ENCODE results near the gene HOMER2. TPM values are rescaled to one million over a fixed set of nuclear protein-coding genes. Genes with fewer than 3 reads are reported as not detected.

The HOMER2 gene
- total RNA-seq, 3 donors from 2014 or later: 6.1 to 295 (median 77.7) TPM

- Histone ChIP-seq H3K27me3 (no peaks in the 10 kb centered on the region), H3K4me3 (no peak overlapping the region), H3K36me3 (no peaks in the 10 kb centered on the region), H3K4me1 (no peaks in the 10 kb centered on the region), H3K9me3 (peaks cover 0 to 14% of the 10 kb centered on the region in 2 donors), H3K27ac (no peak overlapping the region)
- TF ChIP-seq POLR2A (IDR thresholded peaks at IDR 0.05) (no peak), CTCF (IDR thresholded peaks at IDR 0.05) (no peak), POLR2AphosphoS5 (IDR thresholded peaks at IDR 0.05) (no peak)
- intact Hi-C loops (cut with DNase I; ENCODE audit: low total_unique reads): no loop called here
- DNase-seq (ENCODE audit: low spot score in 2 of 2): no peak
Measured at GRCh38 chr15:82904574-82904973, 47.9 kb downstream of the HOMER2 start.

- H3K4me1 ChIP-seq: no peaks in the 10 kb centered on the region
- intact Hi-C loops (cut with DNase I; ENCODE audit: low total_unique reads): loop anchor here (2.0 kb wide), 1 partner anchor 191 kb away; no protein-coding TSS in a partner anchor
Measured at GRCh38 chr15:82903511-82903910, 49.0 kb downstream of the HOMER2 start.

GRCh38 chr15:82901114-82901805 is 51.3 kb downstream of the HOMER2 start:
- Histone ChIP-seq H3K36me3 (no peaks in the 10 kb centered on the region), H3K9me3 (no peaks in the 10 kb centered on the region), H3K4me3 (no peak overlapping the region), H3K4me1 (no peaks in the 10 kb centered on the region), H3K27ac (no peak overlapping the region), H3K27me3 (no peaks in the 10 kb centered on the region)
- TF ChIP-seq POLR2AphosphoS5 (IDR thresholded peaks at IDR 0.05) (no peak), POLR2A (IDR thresholded peaks at IDR 0.05) (no peak), CTCF (IDR thresholded peaks at IDR 0.05) (no peak)
- no peak for DNase-seq (ENCODE audit: low spot score in 2 of 2)
- intact Hi-C loops (cut with DNase I; ENCODE audit: low total_unique reads): no loop called here

More at GRCh38 chr15:82903511-82903910, 49.0 kb downstream of the HOMER2 start:
- H3K27me3 ChIP-seq: no peaks in the 10 kb centered on the region
- H3K9me3 ChIP-seq: peaks cover 0 to 5% of the 10 kb centered on the region in 2 donors
- no peak overlapping the region for H3K4me3 ChIP-seq
- H3K27ac ChIP-seq: no peak overlapping the region
- no peak for DNase-seq (ENCODE audit: low spot score in 2 of 2)
- TF ChIP-seq CTCF (IDR thresholded peaks at IDR 0.05) (no peak), POLR2AphosphoS5 (IDR thresholded peaks at IDR 0.05) (no peak), POLR2A (IDR thresholded peaks at IDR 0.05) (no peak)
- H3K36me3 ChIP-seq: no peaks in the 10 kb centered on the region

GRCh38 chr15:82900511-82901060 is 51.9 kb downstream of the HOMER2 start:
- no peak for DNase-seq (ENCODE audit: low spot score in 2 of 2)
- Histone ChIP-seq H3K9me3 (no peaks in the 10 kb centered on the region), H3K4me3 (no peak overlapping the region), H3K27ac (no peak overlapping the region), H3K27me3 (no peaks in the 10 kb centered on the region), H3K36me3 (no peaks in the 10 kb centered on the region), H3K4me1 (no peaks in the 10 kb centered on the region)
- intact Hi-C loops (cut with DNase I; ENCODE audit: low total_unique reads): no loop called here
- TF ChIP-seq POLR2A (IDR thresholded peaks at IDR 0.05): no peak
- no peak for TF ChIP-seq CTCF (IDR thresholded peaks at IDR 0.05)
- TF ChIP-seq POLR2AphosphoS5 (IDR thresholded peaks at IDR 0.05): no peak

GRCh38 chr15:82898961-82899360 is 53.6 kb downstream of the HOMER2 start:
- H3K27ac ChIP-seq: no peak overlapping the region
- no peaks in the 10 kb centered on the region for H3K36me3 ChIP-seq
- DNase-seq (ENCODE audit: low spot score in 2 of 2): no peak
- no peak for TF ChIP-seq POLR2A (IDR thresholded peaks at IDR 0.05)
- TF ChIP-seq CTCF (IDR thresholded peaks at IDR 0.05): no peak
- TF ChIP-seq POLR2AphosphoS5 (IDR thresholded peaks at IDR 0.05): no peak
- no peak overlapping the region for H3K4me3 ChIP-seq
- no peaks in the 10 kb centered on the region for H3K9me3 ChIP-seq
- intact Hi-C loops (cut with DNase I; ENCODE audit: low total_unique reads): no loop called here
- no peaks in the 10 kb centered on the region for H3K4me1 ChIP-seq
- no peaks in the 10 kb centered on the region for H3K27me3 ChIP-seq
